A673 (cell line): ENCODE data around the gene PPAN.

ENCODE experiments used
- CTCF ChIP-seq: fragments of 300-800, 200-600 bp; sonication (generic); conservative IDR thresholded peaks from 2 replicates; pipeline ENCODE4 v1.5.1; 2017; ENCODE audit warnings: low read depth, mild to moderate bottlenecking, antibody characterized with exemption, low read length, moderate library complexity, mixed read lengths
- EZH2 ChIP-seq: fragments of 200-600 bp; sonication (generic); IDR thresholded peaks from 2 replicates; pipeline ENCODE4 v1.6.1; 2017; ENCODE audit warnings: borderline replicate concordance, low read depth, mild to moderate bottlenecking, mixed read lengths, antibody characterized with exemption, low read length; ENCODE audit not compliant: poor library complexity, severe bottlenecking

- TF ChIP-seq CTCF = no peak
- no peak for TF ChIP-seq EZH2
Measured at GRCh38 chr19:10139952-10140351, 33.8 kb downstream of the PPAN start.
